GM10248 (cell line): ENCODE data around the gene SMIM13.

ENCODE experiments used
- CTCF ChIA-PET: fragments of 300-600 bp; sonication (Branson Sonifier 250); formaldehyde crosslinking; extraction: SDS; loops from one replicate; lab custom pipeline; 2021; ENCODE audit warnings: antibody characterized with exemption; lab: Yijun Ruan, JAX
- POLR2A ChIA-PET: fragments of 350-650 bp; sonication (Branson Sonifier 250); formaldehyde crosslinking; extraction: SDS; loops from one replicate; lab custom pipeline; 2020; ENCODE audit warnings: antibody characterized with exemption; lab: Yijun Ruan, JAX
- DNase-seq: peaks from one replicate; pipeline ENCODE4 v3.0.0; 2012; ENCODE audit errors: extremely low spot score
- TF ChIP-seq, protein P1 (sequence below): IDR thresholded peaks from 2 replicates; pipeline ENCODE4 v1.5.1; 2012; ENCODE audit warnings: mild to moderate bottlenecking, low read depth; ENCODE audit errors: extremely low read depth, missing control alignments, control extremely low read depth

SMIM13 gene

DNA sequence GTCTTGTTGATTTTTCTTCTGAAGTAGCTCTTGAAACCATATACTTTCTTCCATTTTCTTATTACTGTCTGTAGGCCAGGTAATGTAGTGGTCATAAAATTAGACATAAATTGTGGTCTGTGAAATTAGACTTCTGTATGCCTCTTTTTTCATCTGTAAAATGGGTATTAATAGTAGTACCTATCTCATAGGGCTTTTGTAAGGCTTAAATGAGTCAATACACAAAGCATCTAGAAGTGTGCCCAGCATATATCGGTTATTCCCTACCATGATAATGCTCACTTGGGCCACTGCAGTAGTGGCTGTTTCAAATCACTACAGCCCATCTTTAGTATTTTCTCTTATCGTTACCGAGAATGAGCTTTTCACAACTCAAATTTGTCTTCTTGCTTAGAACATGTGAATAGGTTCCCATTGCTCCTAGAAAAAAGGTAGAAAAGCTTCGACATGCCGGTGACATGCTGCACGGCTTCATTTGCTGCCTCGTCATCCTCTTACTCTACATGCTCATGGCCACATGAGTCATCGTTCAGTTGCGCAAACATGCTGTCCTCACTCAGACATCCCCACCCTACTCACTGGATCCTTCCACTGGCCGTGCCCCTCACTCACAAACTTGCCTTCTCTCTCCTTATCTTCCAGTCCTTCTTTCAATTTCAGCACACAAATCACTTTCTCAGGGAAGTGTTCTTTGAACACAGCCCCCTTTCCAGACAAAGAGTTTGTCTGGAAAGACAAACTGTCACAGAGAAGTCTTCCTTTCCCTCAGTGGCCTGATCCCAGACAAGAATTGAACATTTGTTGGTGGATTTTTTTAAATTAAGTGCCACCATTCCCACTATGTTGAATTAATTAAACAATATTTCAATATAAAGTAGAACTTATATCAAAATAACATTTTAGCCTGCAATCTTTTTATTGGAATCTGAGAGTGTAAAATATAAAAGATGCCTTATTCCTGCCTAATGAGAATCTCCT, 50.0 kb downstream of the SMIM13 start:
- CTCF ChIA-PET, result interaction anchor here (0.7 to 4.0 kb wide), 37 partner anchors 8 to 431 kb away, joined by 3 to 79 read pairs (median 4); no protein-coding TSS in a partner anchor
- DNase-seq, result no peak
- TF ChIP-seq, protein P1, sequence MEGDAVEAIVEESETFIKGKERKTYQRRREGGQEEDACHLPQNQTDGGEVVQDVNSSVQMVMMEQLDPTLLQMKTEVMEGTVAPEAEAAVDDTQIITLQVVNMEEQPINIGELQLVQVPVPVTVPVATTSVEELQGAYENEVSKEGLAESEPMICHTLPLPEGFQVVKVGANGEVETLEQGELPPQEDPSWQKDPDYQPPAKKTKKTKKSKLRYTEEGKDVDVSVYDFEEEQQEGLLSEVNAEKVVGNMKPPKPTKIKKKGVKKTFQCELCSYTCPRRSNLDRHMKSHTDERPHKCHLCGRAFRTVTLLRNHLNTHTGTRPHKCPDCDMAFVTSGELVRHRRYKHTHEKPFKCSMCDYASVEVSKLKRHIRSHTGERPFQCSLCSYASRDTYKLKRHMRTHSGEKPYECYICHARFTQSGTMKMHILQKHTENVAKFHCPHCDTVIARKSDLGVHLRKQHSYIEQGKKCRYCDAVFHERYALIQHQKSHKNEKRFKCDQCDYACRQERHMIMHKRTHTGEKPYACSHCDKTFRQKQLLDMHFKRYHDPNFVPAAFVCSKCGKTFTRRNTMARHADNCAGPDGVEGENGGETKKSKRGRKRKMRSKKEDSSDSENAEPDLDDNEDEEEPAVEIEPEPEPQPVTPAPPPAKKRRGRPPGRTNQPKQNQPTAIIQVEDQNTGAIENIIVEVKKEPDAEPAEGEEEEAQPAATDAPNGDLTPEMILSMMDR, result no peak
- POLR2A ChIA-PET, result no interaction called here

DNA sequence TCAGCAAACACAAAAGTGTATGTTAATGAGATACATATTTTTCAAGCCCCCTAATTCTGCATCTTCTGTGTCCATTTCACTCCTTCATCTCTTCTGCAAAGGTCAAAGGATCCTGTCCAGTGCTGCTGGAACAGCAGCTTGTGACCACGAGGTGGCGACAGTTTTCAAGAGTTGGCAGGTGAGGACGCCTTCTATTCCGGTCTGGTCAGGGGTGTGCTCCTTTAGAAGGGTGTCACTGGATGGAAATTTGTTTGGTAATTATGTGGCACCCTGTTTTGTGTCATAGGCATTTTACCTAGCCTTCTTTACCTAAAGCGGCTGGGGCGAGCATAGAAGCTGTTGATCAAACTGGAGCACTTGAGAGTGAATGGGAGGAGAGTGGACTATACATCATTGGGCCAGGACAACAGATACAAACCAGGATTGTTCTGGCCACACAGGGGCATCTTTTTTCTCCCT, 50.8 kb downstream of the SMIM13 start:
- ChIA-PET POLR2A (no interaction called here), CTCF (interaction anchor here (0.7 to 4.0 kb wide), 26 partner anchors 9 to 430 kb away, joined by 3 to 79 read pairs (median 4); no protein-coding TSS in a partner anchor)
- TF ChIP-seq, protein P1, result peak; percentile 96
- peak; percentile 83 for DNase-seq

DNA sequence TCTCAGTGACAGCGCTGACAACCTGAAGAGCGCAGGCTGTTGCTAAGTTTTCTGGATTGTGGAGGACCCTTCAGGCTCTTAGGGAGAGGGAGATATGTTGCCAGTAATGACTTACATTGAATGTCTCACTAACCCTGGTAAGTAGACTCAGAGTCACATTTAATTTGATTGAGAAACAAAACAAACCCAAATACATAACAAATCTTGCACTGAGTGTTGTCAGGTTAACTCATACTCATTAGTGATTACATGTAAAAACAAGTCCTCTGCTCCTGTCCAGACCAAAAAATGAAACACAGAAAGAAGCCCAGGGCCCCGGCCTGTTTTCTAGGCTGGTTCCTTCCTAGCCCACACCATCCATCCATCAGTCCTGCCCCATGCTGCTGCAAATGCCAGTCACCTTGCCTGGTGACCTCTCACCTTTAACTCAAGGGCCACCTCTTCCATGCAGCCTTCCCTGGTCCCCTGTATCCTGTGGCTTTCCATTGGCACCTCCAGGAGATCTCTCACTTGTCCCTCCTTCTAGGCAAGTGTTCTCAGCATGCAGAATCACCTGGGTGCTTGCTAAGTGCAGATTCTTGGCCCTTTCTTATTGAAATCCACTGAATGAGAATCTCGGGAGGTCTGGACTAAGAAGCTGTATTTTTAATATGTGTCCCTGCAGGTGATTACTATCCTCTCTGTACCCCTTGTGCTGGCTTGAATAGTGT, 52.6 kb downstream of the SMIM13 start:
- ChIA-PET CTCF (interaction anchor here (1.4 to 4.0 kb wide), 2 partner anchors 350 kb away, joined by 4 to 79 read pairs; no protein-coding TSS in a partner anchor), POLR2A (no interaction called here)
- no peak for DNase-seq
- TF ChIP-seq, protein P1, result no peak

DNA sequence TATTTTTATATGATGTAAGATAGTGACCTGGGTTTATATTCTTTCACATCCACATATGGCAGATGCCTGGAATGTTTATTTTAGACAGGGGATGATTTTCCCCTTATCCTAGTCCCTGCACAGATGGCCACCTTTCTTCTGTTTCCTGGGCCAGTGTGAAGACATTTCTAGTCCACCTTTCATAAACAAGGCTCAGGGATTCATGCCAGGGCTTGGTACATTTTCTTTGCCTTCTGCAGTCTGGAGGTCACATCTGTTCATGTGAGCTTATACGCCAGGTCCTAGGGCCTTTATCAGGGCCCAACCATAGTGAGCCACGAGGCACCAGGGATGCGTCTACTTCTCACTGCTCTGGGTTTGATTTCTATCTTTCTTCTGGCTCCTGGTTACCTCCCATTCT, 55.9 kb downstream of the SMIM13 start:
- TF ChIP-seq, protein P1, result no peak
- POLR2A ChIA-PET, result no interaction called here
- no peak for DNase-seq
- CTCF ChIA-PET, result interaction anchor here (1.4 to 1.5 kb wide), 2 partner anchors 14 to 347 kb away, joined by 3 to 5 read pairs; no protein-coding TSS in a partner anchor

DNA sequence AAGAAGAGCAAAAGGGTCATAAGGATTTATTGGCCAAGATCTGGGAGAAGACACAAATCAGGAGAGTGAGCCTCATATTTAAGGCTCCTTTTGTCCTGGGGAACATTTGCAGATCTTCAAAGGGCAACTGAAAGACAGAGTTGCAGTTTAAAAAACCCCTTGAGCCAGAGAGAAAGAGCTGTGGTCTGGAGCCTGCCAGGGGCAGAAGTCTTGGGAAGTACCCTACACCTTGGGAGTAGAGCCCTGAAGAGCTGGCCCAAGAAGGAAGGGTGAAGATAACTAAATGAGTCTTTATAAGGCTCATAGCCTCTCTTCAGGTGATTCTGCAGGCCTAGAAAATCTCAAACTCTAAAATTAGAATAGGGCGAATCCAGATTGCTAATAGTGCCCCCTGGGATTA, 57.9 kb downstream of the SMIM13 start:
- POLR2A ChIA-PET, result no interaction called here
- TF ChIP-seq, protein P1, result no peak
- no peak for DNase-seq
- CTCF ChIA-PET, result interaction anchor here (2.3 kb wide), 1 partner anchor 345 kb away, joined by 9 read pairs; no protein-coding TSS in a partner anchor

DNA sequence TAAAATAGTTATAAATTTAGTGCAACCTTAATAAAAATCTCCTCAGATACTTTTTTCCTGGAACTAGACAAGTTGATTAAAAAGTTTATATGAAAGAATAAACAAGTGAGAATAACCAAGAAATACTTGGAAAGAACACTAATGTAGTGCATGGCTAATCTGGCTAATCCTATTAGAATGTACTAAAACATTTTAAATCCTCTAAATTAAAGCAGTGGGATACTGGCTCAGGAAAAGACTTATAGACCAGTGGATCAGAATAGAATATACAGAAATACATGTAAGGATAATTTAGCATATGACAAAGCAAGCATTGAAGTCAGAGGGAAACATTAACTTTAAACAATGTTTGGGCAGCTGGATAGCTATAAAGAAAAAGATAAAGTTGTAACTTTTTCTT, 58.9 kb downstream of the SMIM13 start:
- TF ChIP-seq, protein P1, result no peak
- ChIA-PET POLR2A (no interaction called here), CTCF (interaction anchor here (1.0 to 2.3 kb wide), 2 partner anchors 84 to 344 kb away, joined by 3 to 9 read pairs; no protein-coding TSS in a partner anchor)
- DNase-seq, result no peak
